ENCODE data around the gene NBAS. TPM values are rescaled to one million over a fixed set of nuclear protein-coding genes. Genes with fewer than 3 reads are reported as not detected.

NBAS gene
- total and polyA plus RNA-seq, 2 donors (not counting 1 experiment from before 2014, with no cell fraction given) = 27.0 to 124 TPM

- no peak overlapping the region for H3K4me2 ChIP-seq (ENCODE audit: extremely low read depth, insufficient read depth, low read length)
- H2AFZ ChIP-seq (ENCODE audit: low read length) = no peak overlapping the region
- no peak overlapping the region for H3K4me3 ChIP-seq (replicated peaks in 1 of 4; ENCODE audit: control extremely low read depth in 1 of 4, insufficient read depth in 1 of 4, low read depth in 3 of 4, low read length in 4 of 4)
- no peak for TF ChIP-seq CTCF (conservative IDR thresholded peaks at IDR 0.05 in 1 of 2, IDR thresholded peaks at IDR 0.05 in 1 of 2; ENCODE audit: low read depth in 1 of 2, low read length in 2 of 2)
- no peak for TF ChIP-seq EZH2 (IDR thresholded peaks at IDR 0.05; ENCODE audit: low read length, missing control alignments)
- no peaks in the 10 kb centered on the region for H3K9me3 ChIP-seq (ENCODE audit: control insufficient read depth, insufficient read depth, low read depth, low read length)
- no peaks in the 10 kb centered on the region for H4K20me1 ChIP-seq (ENCODE audit: control insufficient read depth, extremely low read depth, insufficient read depth, low read length)
- no peaks in the 10 kb centered on the region for H3K79me2 ChIP-seq (ENCODE audit: control insufficient read depth, insufficient read depth, low read length)
- no peak overlapping the region for H3K27ac ChIP-seq (ENCODE audit: insufficient read depth, low read length)
- no peaks in the 10 kb centered on the region for H3K4me1 ChIP-seq (ENCODE audit: control insufficient read depth, extremely low read depth, insufficient read depth, low read length)
- no peaks in the 10 kb centered on the region for H3K27me3 ChIP-seq (ENCODE audit: control insufficient read depth, insufficient read depth, low read length)
- DNase-seq (ENCODE audit: low read depth in 2 of 2) = no peak
- H3K36me3 ChIP-seq (ENCODE audit: control insufficient read depth, insufficient read depth, low read length) = no peaks in the 10 kb centered on the region
- no peak overlapping the region for H3K9ac ChIP-seq (ENCODE audit: insufficient read depth, low read length)
These were observed 193.9 kb downstream of the NBAS start for GRCh38 chr2:15367205-15367604.

GRCh38 chr2:15365411-15365810 is 195.7 kb downstream of the NBAS start:
- Histone ChIP-seq H3K4me2 (ENCODE audit: extremely low read depth, insufficient read depth, low read length) (no peak overlapping the region), H4K20me1 (ENCODE audit: control insufficient read depth, extremely low read depth, insufficient read depth, low read length) (no peaks in the 10 kb centered on the region), H3K9ac (ENCODE audit: insufficient read depth, low read length) (no peak overlapping the region), H3K27ac (ENCODE audit: insufficient read depth, low read length) (no peak overlapping the region), H3K36me3 (ENCODE audit: control insufficient read depth, insufficient read depth, low read length) (no peaks in the 10 kb centered on the region), H3K9me3 (ENCODE audit: control insufficient read depth, insufficient read depth, low read depth, low read length) (no peaks in the 10 kb centered on the region), H3K27me3 (ENCODE audit: control insufficient read depth, insufficient read depth, low read length) (no peaks in the 10 kb centered on the region), H2AFZ (ENCODE audit: low read length) (no peak overlapping the region), H3K79me2 (ENCODE audit: control insufficient read depth, insufficient read depth, low read length) (no peaks in the 10 kb centered on the region), H3K4me3 (replicated peaks in 1 of 4; ENCODE audit: control extremely low read depth in 1 of 4, insufficient read depth in 1 of 4, low read depth in 3 of 4, low read length in 4 of 4) (no peak overlapping the region), H3K4me1 (ENCODE audit: control insufficient read depth, extremely low read depth, insufficient read depth, low read length) (no peaks in the 10 kb centered on the region)
- DNase-seq (ENCODE audit: low read depth in 2 of 2) = no peak
- TF ChIP-seq CTCF (conservative IDR thresholded peaks at IDR 0.05 in 1 of 2, IDR thresholded peaks at IDR 0.05 in 1 of 2; ENCODE audit: low read depth in 1 of 2, low read length in 2 of 2) = no peak
- no peak for TF ChIP-seq EZH2 (IDR thresholded peaks at IDR 0.05; ENCODE audit: low read length, missing control alignments)

GRCh38 chr2:15364561-15364960 is 196.6 kb downstream of the NBAS start:
- Histone ChIP-seq H3K4me1 (ENCODE audit: control insufficient read depth, extremely low read depth, insufficient read depth, low read length) (peaks cover 2% of the 10 kb centered on the region), H3K9me3 (ENCODE audit: control insufficient read depth, insufficient read depth, low read depth, low read length) (no peaks in the 10 kb centered on the region), H3K27me3 (ENCODE audit: control insufficient read depth, insufficient read depth, low read length) (no peaks in the 10 kb centered on the region), H2AFZ (ENCODE audit: low read length) (no peak overlapping the region), H3K79me2 (ENCODE audit: control insufficient read depth, insufficient read depth, low read length) (no peaks in the 10 kb centered on the region), H4K20me1 (ENCODE audit: control insufficient read depth, extremely low read depth, insufficient read depth, low read length) (no peaks in the 10 kb centered on the region), H3K27ac (ENCODE audit: insufficient read depth, low read length) (no peak overlapping the region), H3K4me2 (ENCODE audit: extremely low read depth, insufficient read depth, low read length) (no peak overlapping the region), H3K36me3 (ENCODE audit: control insufficient read depth, insufficient read depth, low read length) (no peaks in the 10 kb centered on the region), H3K4me3 (replicated peaks in 1 of 4; ENCODE audit: control extremely low read depth in 1 of 4, insufficient read depth in 1 of 4, low read depth in 3 of 4, low read length in 4 of 4) (no peak overlapping the region), H3K9ac (ENCODE audit: insufficient read depth, low read length) (no peak overlapping the region)
- TF ChIP-seq EZH2 (IDR thresholded peaks at IDR 0.05; ENCODE audit: low read length, missing control alignments) (no peak), CTCF (conservative IDR thresholded peaks at IDR 0.05 in 1 of 2, IDR thresholded peaks at IDR 0.05 in 1 of 2; ENCODE audit: low read depth in 1 of 2, low read length in 2 of 2) (no peak)
- DNase-seq (ENCODE audit: low read depth in 2 of 2) = peak in 1 of 2 donors; percentile 44
